Psoas muscle (tissue), 8 donors: ENCODE data around the gene SPG7. TPM values are rescaled to one million over a fixed set of nuclear protein-coding genes. Genes with fewer than 3 reads are reported as not detected.

Experiments used
- ATAC-seq, 4 donors: fragments of 200-7000 bp; cut with Tn5 transposase; one replicate each; pipeline ENCODE4 v1.9.1; 2020; ENCODE audit warnings: moderate library complexity in 3 of 4, mild to moderate bottlenecking in 2 of 4
- DNase-seq, 2 donors: peaks; one replicate each; pipeline ENCODE4 v3.0.0-alpha.2; 2020
- H3K27ac ChIP-seq: fragments of 200-600 bp; one replicate; pipeline ENCODE4 v1.8.0; 2022
- H3K27me3 ChIP-seq, 3 donors: fragments of 200-600 bp in 1 of 3; one replicate each; pipeline versions ENCODE4 v1.6.1 to v1.8.0; 2013 to 2022; ENCODE audit warnings: low read length in 2 of 3, mild to moderate bottlenecking in 2 of 3, moderate library complexity in 1 of 3; ENCODE audit not compliant: insufficient read depth in 3 of 3
- H3K36me3 ChIP-seq, 2 donors: fragments of 200-600 bp in 1 of 2; one replicate each; pipeline versions ENCODE4 v1.6.1 to v1.8.0; 2013 to 2022; ENCODE audit warnings: low read depth in 1 of 2, mild to moderate bottlenecking in 1 of 2, moderate library complexity in 1 of 2; ENCODE audit not compliant: insufficient read depth in 1 of 2
- H3K4me1 ChIP-seq: fragments of 200-600 bp; one replicate; pipeline ENCODE4 v1.8.0; 2022
- H3K4me3 ChIP-seq: fragments of 200-600 bp; one replicate; pipeline ENCODE4 v1.8.0; 2022; ENCODE audit warnings: mild to moderate bottlenecking
- H3K9me3 ChIP-seq: fragments of 200-600 bp; one replicate; pipeline ENCODE4 v1.8.0; 2022
- CTCF ChIP-seq: fragments of 200-600 bp; IDR thresholded peaks from one replicate; pipeline ENCODE4 v1.8.0; 2022; ENCODE audit warnings: antibody characterized with exemption
- WGBS, 3 donors: extraction: QIAGEN DNeasy Blood & Tissue Kit; methylation state at CpG; one replicate each; pipeline versions ENCODE4 v1.1.6 to v1.1.7; 2013; 5-methylcytosine and 5-hydroxymethylcytosine counted together
- intact Hi-C, 2 donors: fragments of 100-400 bp; cut with DNase I; formaldehyde crosslinking; loops; one replicate each; pipeline versions ENCODE4 v1.11.0 to v1.14.2; 2022
- polyA plus RNA-seq, 3 donors: library from polyadenylated mRNA; stranded (reverse); fragments of 200-250 nt; gene quantifications; one replicate each; pipeline ENCODE4 v1.2.3, GENCODE V29; 2013
- total RNA-seq, 4 donors: library from RNA; stranded (reverse); fragmentation: NEBNext Ultra II Directional in 2 of 4; extraction: Animal tissue kit (Norgen Biotek cat#: 25700) in 2 of 4; gene quantifications; one replicate each; pipeline versions ENCODE4 v1.2.1 to v1.2.4, GENCODE V29; 2021 to 2023
- donor health status: healthy with polysubstance abuse.
- donor health status: DM: no; HTN: no; CAD: no; lungs with moderate emphysema.
- donor health status: Bipolar disorder and iron deficiency.
- donor health status: healthy.
- donor health status: DM: yes; HTN: yes; CAD: no.
- donor health status: DM: no; HTN: no; CAD: no.
- donor health status: DM: no; HTN: no; CAD: no.
- donor health status: DM: yes; HTN: yes; CAD: no.

Gene SPG7
- total and polyA plus RNA-seq, 7 donors: 57.5 to 95.3 (median 86.8) TPM

- DNase-seq (no peak), ATAC-seq (no peak)
- Histone ChIP-seq H3K27me3 (no peaks in the 10 kb centered on the region), H3K36me3 (peaks cover 5 to 52% of the 10 kb centered on the region in 2 donors), H3K27ac (no peak overlapping the region), H3K4me3 (no peak overlapping the region), H3K9me3 (no peaks in the 10 kb centered on the region), H3K4me1 (peaks cover 23% of the 10 kb centered on the region)
- TF ChIP-seq CTCF: no peak
- intact Hi-C loops: no loop called here
- WGBS, 3 donors: 88 to 97% (median 90%) methylated on average over 9 of the region's 9 CpGs
These were observed 2.3 kb downstream of the SPG7 start for GRCh38 chr16:89510526-89510925.

- Histone ChIP-seq H3K4me1 (peaks cover 18% of the 10 kb centered on the region), H3K27me3 (no peaks in the 10 kb centered on the region), H3K9me3 (no peaks in the 10 kb centered on the region), H3K4me3 (no peak overlapping the region), H3K36me3 (peaks cover 5 to 60% of the 10 kb centered on the region in 2 donors), H3K27ac (no peak overlapping the region)
- intact Hi-C loops: no loop called here
- DNase-seq (no peak), ATAC-seq (no peak)
- no peak for TF ChIP-seq CTCF
- 72 to 82% (median 75%) methylated on average over 8 of the region's 8 CpGs for WGBS, 3 donors
These were observed 3.2 kb downstream of the SPG7 start for GRCh38 chr16:89511374-89511773.

- H3K4me1 ChIP-seq: peaks cover 15% of the 10 kb centered on the region
- 92 to 94% (median 94%) methylated on average over 9 of the region's 9 CpGs for WGBS, 3 donors
- peaks cover 5 to 71% of the 10 kb centered on the region in 2 donors for H3K36me3 ChIP-seq
- intact Hi-C loops: no loop called here
- DNase-seq (no peak), ATAC-seq (no peak)
- H3K27ac ChIP-seq: no peak overlapping the region
- TF ChIP-seq CTCF: no peak
- no peak overlapping the region for H3K4me3 ChIP-seq
- H3K9me3 ChIP-seq: no peaks in the 10 kb centered on the region
- H3K27me3 ChIP-seq: no peaks in the 10 kb centered on the region
These were observed 4.2 kb downstream of the SPG7 start for GRCh38 chr16:89512453-89512852.

- 53 to 70% (median 58%) methylated on average over 9 of the region's 9 CpGs for WGBS, 3 donors
- no peaks in the 10 kb centered on the region for H3K9me3 ChIP-seq
- DNase-seq (no peak), ATAC-seq (no peak)
- no peaks in the 10 kb centered on the region for H3K27me3 ChIP-seq
- H3K36me3 ChIP-seq: peaks cover 4 to 98% of the 10 kb centered on the region in 2 donors
- no peaks in the 10 kb centered on the region for H3K4me1 ChIP-seq
- TF ChIP-seq CTCF: no peak
- H3K4me3 ChIP-seq: no peak overlapping the region
- intact Hi-C loops: no loop called here
- no peak overlapping the region for H3K27ac ChIP-seq
These were observed 8.9 kb downstream of the SPG7 start for GRCh38 chr16:89517128-89517527.

GRCh38 chr16:89519881-89520280, 11.7 kb downstream of the SPG7 start:
- no peaks in the 10 kb centered on the region for H3K27me3 ChIP-seq
- no peak for DNase-seq

More at GRCh38 chr16:89519881-89520280, 11.7 kb downstream of the SPG7 start:
- no peak for TF ChIP-seq CTCF
- intact Hi-C loops: no loop called here
- ATAC-seq: peak in 1 of 4 donors; percentile 23
- no peak overlapping the region for H3K27ac ChIP-seq
- WGBS, 3 donors: 70 to 87% (median 84%) methylated on average over 14 to 15 of the region's 15 CpGs
- no peaks in the 10 kb centered on the region for H3K4me1 ChIP-seq
- H3K36me3 ChIP-seq: peaks cover 0 to 97% of the 10 kb centered on the region in 2 donors
- H3K9me3 ChIP-seq: no peaks in the 10 kb centered on the region
- no peak overlapping the region for H3K4me3 ChIP-seq
